Activated naive CD4-positive, alpha-beta T cell treated with anti-CD3 and anti-CD28 coated beads, Interleukin-2, amount 10 ng/mL, durations not matched to agents 7 days and 5 days (primary cell): Measurements from ENCODE around the gene LILRB3.
A peak's percentile ranks its signal among the peaks of the same experiment; 100 is the strongest.
"Not testable (repeated sequence)": the region's sequence is repeated elsewhere in the genome, so short reads cannot be mapped to it uniquely, and the experiment has no call there.

ENCODE experiments used
- CTCF ChIA-PET: fragments of 350-600 bp; sonication (Branson Sonifier 250); formaldehyde crosslinking; loops from one replicate; lab custom pipeline; 2021; ENCODE audit warnings: antibody characterized with exemption; lab: Charles Lee
- DNase-seq: peaks from one replicate; pipeline ENCODE4 v3.0.0-alpha.2; 2020
- H3K27ac Mint-ChIP-seq: one replicate; pipeline ENCODE4 v1.8.0; 2021; ENCODE audit warnings: mild to moderate bottlenecking, moderate library complexity, mixed read lengths
- H3K27me3 Mint-ChIP-seq: one replicate; pipeline ENCODE4 v1.8.0; 2021; ENCODE audit warnings: mild to moderate bottlenecking, mixed read lengths
- H3K36me3 Mint-ChIP-seq: one replicate; pipeline ENCODE4 v1.8.0; 2021; ENCODE audit warnings: mixed read lengths
- H3K4me1 Mint-ChIP-seq: one replicate; pipeline ENCODE4 v1.8.0; 2021; ENCODE audit warnings: mixed read lengths
- H3K4me3 Mint-ChIP-seq: one replicate; pipeline ENCODE4 v1.8.0; 2021; ENCODE audit warnings: mild to moderate bottlenecking, moderate library complexity, mixed read lengths
- H3K9me3 Mint-ChIP-seq: one replicate; pipeline ENCODE4 v1.8.0; 2021; ENCODE audit warnings: mixed read lengths

The LILRB3 gene

DNA sequence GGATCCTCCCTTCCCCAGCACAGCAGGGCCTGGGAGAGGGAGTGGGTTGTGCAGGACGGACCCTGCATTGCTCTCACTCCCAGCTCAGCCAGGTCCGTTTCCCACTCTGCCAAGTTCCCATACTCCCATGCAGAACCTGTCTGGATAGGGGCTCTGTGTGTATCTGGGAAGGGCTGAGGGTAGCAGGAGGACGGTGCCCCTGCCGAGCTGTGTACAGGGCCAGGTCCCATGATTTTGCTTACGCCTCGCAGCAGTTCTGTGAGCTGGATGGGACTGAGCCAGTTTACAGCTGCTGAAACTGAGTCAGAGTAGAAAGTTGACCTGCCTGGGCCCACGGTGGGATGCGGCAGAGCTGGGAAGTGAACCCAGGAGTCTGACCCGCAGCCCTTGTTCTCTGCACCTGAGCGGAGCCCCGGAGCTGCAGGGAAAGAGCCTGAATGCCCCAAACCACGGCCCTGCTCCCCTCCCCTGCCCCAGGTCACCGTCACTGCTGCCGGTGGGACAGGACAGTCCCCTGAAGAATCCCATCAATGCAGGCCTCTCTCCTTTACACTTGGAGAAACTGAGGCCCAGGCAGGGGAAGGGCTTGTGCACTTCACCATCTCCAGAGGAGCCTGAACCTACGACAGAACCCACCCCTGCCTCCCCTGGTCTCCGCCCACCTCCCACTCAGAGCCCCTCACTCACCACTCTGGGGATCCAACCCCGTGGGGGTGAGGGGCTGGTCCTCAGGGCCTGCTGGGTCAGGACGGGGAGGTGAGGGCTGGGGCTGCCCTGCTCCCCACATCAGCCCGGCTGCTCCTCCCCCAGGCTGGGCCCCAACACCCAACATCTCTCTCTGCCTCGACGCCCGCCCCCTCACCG is 30.8 kb upstream of the LILRB3 start:
- Mint-ChIP-seq H3K27me3 (peaks cover 51% of the 10 kb centered on the region), H3K4me3 (no peak overlapping the region), H3K36me3 (no peaks in the 10 kb centered on the region), H3K9me3 (no peaks in the 10 kb centered on the region), H3K4me1 (peaks cover under 1% of the 10 kb centered on the region), H3K27ac (no peak overlapping the region)
- CTCF ChIA-PET, result no interaction called here
- DNase-seq, result no peak

GRCh38 chr19:54252845-54253244 is 30.0 kb upstream of the LILRB3 start:
- CTCF ChIA-PET, result no interaction called here
- H3K9me3 Mint-ChIP-seq, result no peaks in the 10 kb centered on the region
- peaks cover 53% of the 10 kb centered on the region for H3K27me3 Mint-ChIP-seq
- H3K4me3 Mint-ChIP-seq, result no peak overlapping the region
- H3K27ac Mint-ChIP-seq, result no peak overlapping the region
- no peak for DNase-seq
- H3K4me1 Mint-ChIP-seq, result peaks cover 7% of the 10 kb centered on the region
- H3K36me3 Mint-ChIP-seq, result no peaks in the 10 kb centered on the region

GRCh38 chr19:54252243-54252642 is 29.4 kb upstream of the LILRB3 start:
- Mint-ChIP-seq H3K4me3 (no peak overlapping the region), H3K4me1 (peaks cover 12% of the 10 kb centered on the region), H3K36me3 (no peaks in the 10 kb centered on the region), H3K27ac (no peak overlapping the region), H3K9me3 (no peaks in the 10 kb centered on the region), H3K27me3 (peaks cover 52% of the 10 kb centered on the region)
- DNase-seq, result no peak
- CTCF ChIA-PET, result no interaction called here

DNA sequence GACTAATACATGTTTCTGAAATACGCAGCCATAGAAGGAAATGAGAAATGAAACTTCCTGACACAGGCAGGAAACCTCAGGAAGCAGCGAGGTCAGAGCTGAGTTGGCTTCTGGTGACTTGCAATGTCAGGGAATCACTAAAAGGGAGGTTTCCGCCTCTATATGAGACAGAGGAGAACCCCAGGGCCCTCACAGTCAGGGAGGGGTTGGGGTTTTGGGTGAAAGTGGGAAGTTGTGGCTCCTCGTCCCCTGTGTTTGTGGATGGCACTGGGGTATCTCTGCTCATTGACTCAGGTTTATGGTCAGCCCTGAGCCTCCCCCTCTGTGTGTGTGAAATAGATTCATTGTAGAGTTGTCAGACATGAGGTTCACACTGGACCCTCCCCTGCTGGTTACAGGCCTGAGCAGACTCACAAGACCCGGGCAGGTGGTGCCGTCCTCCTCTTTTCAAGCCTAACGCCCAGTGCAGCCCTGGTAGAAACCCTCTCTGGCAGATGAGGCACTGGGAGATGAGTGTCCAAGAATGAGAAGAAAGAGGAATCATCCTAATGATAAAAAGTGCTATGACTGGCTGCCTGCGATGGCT is 25.3 kb upstream of the LILRB3 start:
- no peak overlapping the region for H3K27ac Mint-ChIP-seq
- DNase-seq, result peak; percentile 47
- no peaks in the 10 kb centered on the region for H3K36me3 Mint-ChIP-seq
- peaks cover 15% of the 10 kb centered on the region for H3K4me1 Mint-ChIP-seq
- H3K9me3 Mint-ChIP-seq, result no peaks in the 10 kb centered on the region
- no peak overlapping the region for H3K4me3 Mint-ChIP-seq
- peaks cover 53% of the 10 kb centered on the region for H3K27me3 Mint-ChIP-seq
- CTCF ChIA-PET, result interaction anchor here (1.0 kb wide), 1 partner anchor 17 kb away, joined by 3 read pairs; no protein-coding TSS in a partner anchor

DNA sequence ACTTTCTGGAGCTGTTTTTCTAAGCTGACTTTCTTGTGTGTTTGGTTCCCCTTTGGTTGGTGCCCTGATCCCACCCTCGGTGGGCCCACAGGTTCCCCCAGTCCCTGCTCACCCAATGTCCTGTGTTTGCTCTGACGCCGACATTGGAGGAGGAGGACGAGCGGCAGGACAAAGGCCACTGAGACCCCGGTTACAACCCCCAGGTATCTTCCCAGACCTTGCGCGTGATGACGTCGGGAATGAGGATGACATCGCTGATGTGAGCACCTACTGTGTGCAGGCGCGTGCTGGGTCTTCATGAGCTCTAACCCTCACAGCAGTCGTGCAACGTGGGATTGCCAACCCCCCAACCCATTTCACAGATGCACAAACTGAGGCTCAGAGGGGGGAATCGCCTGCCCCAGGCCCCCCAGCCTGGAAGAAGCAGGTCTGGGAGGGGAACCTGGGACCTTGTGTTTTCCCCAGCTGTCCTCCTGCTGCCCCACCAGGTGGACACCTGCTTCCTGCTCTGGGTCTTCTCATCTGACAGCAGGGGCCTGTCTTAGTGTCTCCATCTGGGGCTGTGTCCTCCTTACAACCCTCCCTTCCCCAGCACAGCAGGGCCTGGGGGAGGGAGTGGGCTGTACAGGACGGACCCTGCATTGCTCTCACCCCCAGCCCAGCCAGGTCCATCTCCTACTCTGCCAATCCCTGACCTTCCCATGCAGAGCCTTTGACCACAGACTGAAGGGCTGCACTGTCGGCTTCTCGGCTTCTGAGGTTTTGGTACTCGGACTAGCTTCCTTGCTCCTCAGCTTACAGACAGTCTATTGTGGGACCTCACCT is 24.5 kb upstream of the LILRB3 start:
- no peak for DNase-seq
- H3K4me3 Mint-ChIP-seq, result no peak overlapping the region
- CTCF ChIA-PET, result interaction anchor here (1.0 kb wide), 1 partner anchor 18 kb away, joined by 3 read pairs; no protein-coding TSS in a partner anchor
- peaks cover 15% of the 10 kb centered on the region for H3K4me1 Mint-ChIP-seq
- no peaks in the 10 kb centered on the region for H3K36me3 Mint-ChIP-seq
- peaks cover 52% of the 10 kb centered on the region for H3K27me3 Mint-ChIP-seq
- H3K27ac Mint-ChIP-seq, result peak overlapping the region; percentile 29
- H3K9me3 Mint-ChIP-seq, result no peaks in the 10 kb centered on the region

GRCh38 chr19:54245936-54246335 is 23.1 kb upstream of the LILRB3 start:
- Mint-ChIP-seq H3K9me3 (no peaks in the 10 kb centered on the region), H3K4me1 (peaks cover 15% of the 10 kb centered on the region), H3K27ac (no peak overlapping the region), H3K36me3 (no peaks in the 10 kb centered on the region), H3K27me3 (peaks cover 41% of the 10 kb centered on the region), H3K4me3 (no peak overlapping the region)
- CTCF ChIA-PET, result no interaction called here
- no peak for DNase-seq

GRCh38 chr19:54243809-54244208 is 21.0 kb upstream of the LILRB3 start:
- H3K4me3 Mint-ChIP-seq, H3K36me3 Mint-ChIP-seq, DNase-seq, H3K27ac Mint-ChIP-seq, CTCF ChIA-PET, H3K9me3 Mint-ChIP-seq: not testable (repeated sequence)
- Mint-ChIP-seq H3K4me1 (peaks cover 15% of the 10 kb centered on the region), H3K27me3 (peaks cover 46% of the 10 kb centered on the region)

GRCh38 chr19:54242646-54243045 is 19.8 kb upstream of the LILRB3 start, which contains the start of gene LILRA6:
TSS of gene LILRA6 (minus strand) at chr19:54242790.
- peaks cover 42% of the 10 kb centered on the region for H3K27me3 Mint-ChIP-seq
- H3K27ac Mint-ChIP-seq, H3K9me3 Mint-ChIP-seq, H3K36me3 Mint-ChIP-seq, CTCF ChIA-PET, H3K4me1 Mint-ChIP-seq, DNase-seq, H3K4me3 Mint-ChIP-seq: not testable (repeated sequence)

DNA sequence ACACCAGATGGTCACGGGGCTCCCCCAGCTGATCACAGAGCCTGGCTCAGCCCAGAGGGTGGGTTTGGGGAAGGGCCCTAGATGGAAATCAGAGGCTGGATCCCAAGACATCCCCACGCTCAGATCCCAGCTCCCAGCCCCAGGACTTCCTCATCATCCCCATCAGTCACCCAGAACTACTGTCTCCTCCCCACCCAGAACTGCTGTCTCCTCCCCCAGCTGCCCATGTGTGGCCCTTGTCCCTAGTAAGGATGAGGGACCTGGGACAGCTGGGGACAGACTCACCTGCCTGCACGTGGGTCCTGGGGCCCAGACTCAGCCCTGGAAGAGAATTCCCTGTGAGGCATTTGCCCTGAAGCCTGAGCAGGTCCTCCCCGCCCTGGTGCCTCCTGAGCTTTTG is 19.4 kb upstream of the LILRB3 start:
- H3K4me3 Mint-ChIP-seq, result not testable (repeated sequence)

DNA sequence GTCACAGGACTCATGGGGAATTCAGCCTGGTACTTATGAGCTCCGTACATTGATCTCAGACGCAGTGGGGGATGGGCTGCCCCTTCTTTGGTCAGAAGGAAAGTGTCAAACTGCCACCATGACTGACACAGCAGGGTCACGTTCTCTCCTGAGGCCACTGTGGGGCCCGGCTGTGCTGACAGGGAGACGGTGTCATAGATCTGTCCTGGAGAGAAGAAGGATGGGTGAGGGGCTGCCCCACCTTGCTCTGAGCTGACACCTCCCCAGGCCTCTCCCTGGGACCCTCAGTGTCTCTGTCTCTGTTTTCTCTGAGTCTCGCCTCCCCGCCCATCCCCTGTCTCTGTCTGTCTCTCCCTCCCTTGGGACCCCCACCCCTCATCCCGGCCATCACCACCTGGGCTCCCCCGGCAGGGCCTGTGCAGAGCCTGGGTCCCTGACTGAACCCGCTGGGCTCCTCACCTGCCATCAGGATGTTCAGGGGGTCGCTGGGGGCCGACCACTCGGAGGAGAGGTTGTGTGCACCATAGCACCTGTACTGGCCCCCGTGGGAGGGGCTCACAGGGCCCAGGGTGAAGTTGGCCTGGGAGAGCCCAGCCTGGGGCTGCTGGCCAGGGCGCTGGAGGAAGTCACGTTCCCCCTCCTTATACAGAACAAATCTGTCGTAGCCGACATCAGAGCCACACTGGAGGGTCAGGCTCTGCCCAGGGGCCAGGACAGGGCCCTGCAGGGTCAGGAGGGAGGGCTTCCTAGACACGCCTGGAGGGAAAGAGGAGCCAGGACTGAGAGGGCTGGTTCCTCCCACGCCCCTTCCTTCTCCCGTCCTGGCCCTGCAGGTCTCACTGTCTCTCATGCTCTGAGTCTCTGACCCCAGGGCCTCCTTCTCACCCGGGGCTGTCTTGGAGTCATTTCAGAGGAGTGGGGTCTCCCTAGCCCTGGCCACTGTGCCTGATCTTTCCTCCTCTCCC is 17.8 kb upstream of the LILRB3 start:
- H3K4me1 Mint-ChIP-seq, CTCF ChIA-PET, H3K4me3 Mint-ChIP-seq: not testable (repeated sequence)

More for the DNA sequence above, 19.4 kb upstream of the LILRB3 start:
- H3K36me3 Mint-ChIP-seq, H3K9me3 Mint-ChIP-seq, DNase-seq, H3K27ac Mint-ChIP-seq, CTCF ChIA-PET, H3K4me1 Mint-ChIP-seq: not testable (repeated sequence)
- peaks cover 39% of the 10 kb centered on the region for H3K27me3 Mint-ChIP-seq

DNA sequence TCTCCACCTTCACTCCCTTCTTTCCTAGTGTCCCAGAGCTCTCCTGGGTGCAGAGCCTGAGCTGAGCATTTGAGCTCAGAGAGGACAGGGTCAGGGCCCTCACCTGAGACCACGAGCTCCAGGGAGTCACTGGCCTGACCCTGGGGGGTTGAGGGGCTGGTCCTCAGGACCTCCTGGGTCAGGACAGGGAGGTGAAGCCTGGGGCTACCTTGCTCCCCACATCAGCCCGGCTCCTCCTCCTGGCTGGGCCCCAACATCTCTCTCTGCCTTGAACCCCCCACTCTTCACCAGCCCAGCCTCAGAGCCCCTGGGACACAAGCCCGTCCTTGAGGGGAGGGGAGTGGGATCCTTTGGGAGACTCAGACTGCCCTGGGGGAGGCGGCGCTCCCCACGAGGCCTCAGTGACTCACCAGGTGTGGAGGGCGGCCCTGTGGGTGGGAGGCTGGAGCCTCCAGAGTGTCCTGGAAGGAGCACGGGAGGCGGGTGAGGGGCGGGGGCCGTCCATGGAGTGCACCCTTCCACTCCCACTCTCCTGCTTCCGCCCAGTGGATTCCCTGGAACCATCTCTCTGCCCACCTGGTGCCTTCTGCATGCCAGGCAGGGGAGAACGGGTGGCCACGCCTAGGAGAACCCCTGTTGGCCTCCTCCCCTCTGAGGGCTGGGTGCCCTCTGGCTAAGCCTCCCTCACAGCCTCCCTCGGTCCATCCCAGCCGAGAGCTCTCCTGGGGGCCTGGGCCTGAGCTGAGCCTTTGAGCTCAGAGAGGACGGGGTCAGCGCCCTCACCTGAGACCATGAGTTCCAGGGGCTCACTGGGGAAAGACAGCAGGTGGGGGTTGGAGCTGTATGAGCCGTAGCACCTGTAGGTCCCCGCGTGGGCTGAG is 16.9 kb upstream of the LILRB3 start:
- DNase-seq, H3K4me3 Mint-ChIP-seq, CTCF ChIA-PET, H3K36me3 Mint-ChIP-seq, H3K9me3 Mint-ChIP-seq, H3K27ac Mint-ChIP-seq, H3K4me1 Mint-ChIP-seq: not testable (repeated sequence)
- peaks cover 44% of the 10 kb centered on the region for H3K27me3 Mint-ChIP-seq

More for the DNA sequence above, 17.8 kb upstream of the LILRB3 start:
- not testable (repeated sequence) for DNase-seq, H3K27ac Mint-ChIP-seq, H3K36me3 Mint-ChIP-seq, H3K9me3 Mint-ChIP-seq
- peaks cover 44% of the 10 kb centered on the region for H3K27me3 Mint-ChIP-seq

DNA sequence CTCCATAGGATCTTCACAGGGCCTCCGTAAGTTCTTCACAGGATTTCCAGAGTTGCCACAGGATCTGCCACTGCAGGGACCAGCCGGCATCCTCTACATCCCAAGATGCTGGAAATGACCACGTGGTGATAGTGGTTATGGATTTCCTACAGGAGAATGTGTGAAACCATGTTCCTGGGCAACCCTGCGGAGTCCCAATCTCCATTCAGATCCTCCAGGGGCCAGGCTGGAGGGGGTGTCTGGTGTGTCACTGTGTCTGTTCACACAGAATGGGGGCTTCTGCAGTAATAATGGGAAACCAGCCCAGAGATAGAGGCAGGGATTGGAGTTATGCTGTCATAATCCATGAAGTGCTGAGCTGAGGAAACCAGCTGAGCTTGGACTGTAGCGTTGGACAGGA is 11.1 kb upstream of the LILRB3 start:
- peaks cover 63% of the 10 kb centered on the region for H3K27me3 Mint-ChIP-seq
- H3K27ac Mint-ChIP-seq, result no peak overlapping the region
- no peaks in the 10 kb centered on the region for H3K36me3 Mint-ChIP-seq
- DNase-seq, result no peak
- no peak overlapping the region for H3K4me3 Mint-ChIP-seq
- peaks cover 3% of the 10 kb centered on the region for H3K4me1 Mint-ChIP-seq
- H3K9me3 Mint-ChIP-seq, result no peaks in the 10 kb centered on the region
- CTCF ChIA-PET, result interaction anchor here (0.5 to 1.7 kb wide), 3 partner anchors 10 to 64 kb away, joined by 3 to 7 read pairs (median 5); no protein-coding TSS in a partner anchor
